OCI-LY3 (cell line): ENCODE results near the gene TYW1.
"Not testable (repeated sequence)": the region's sequence is repeated elsewhere in the genome, so short reads cannot be mapped to it uniquely, and the experiment has no call there.

Source experiments
- EZH2phosphoT487 ChIP-seq: fragments of 200-600 bp; shearing (Covaris generic); IDR thresholded peaks from 2 replicates; pipeline ENCODE4 v1.6.1; 2018; ENCODE audit warnings: antibody characterized with exemption, mixed run types, low read depth
- TF ChIP-seq, protein P1 (sequence below): fragments of 200-600, 300-600 bp; sonication (generic); IDR thresholded peaks from 2 replicates; pipeline ENCODE4 v1.5.1; 2014; ENCODE audit warnings: antibody characterized with exemption, low read length, low read depth

DNA sequence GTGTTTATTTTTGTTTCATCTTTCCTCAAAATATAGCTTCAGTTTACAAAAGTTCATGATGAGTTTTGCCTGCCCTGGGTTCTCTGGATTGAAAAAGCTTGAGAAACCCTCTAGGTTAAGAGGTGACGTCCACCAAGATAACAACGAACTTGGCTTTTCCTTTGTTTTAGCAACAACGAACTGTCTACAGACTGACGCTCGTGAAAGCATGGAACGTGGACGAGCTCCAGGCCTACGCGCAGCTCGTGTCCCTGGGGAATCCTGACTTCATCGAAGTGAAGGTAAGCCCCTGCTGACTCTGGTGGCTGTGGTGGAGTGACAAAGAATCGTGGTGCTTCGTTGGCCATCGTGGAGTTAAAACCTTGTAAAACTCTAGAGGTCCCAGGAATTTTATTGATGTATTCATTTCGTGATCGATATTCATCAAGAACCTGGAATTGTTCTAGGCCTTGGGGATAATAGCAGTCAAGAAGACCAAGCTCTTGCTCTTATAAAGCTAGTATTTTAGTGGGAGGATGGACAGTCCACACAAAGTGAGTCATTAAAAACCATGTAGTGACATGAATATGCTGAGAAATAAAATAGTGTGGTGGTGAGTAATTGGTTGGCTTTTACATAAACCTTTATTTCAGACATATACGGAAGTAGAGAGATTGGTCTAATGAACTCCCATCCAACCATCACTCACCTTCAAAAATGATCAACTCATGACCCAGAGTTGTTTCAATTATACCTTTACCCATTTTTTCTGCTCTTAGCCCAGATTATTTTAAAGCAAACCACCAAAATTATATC is 186.5 kb downstream of the TYW1 start:
- TF ChIP-seq, protein P1, sequence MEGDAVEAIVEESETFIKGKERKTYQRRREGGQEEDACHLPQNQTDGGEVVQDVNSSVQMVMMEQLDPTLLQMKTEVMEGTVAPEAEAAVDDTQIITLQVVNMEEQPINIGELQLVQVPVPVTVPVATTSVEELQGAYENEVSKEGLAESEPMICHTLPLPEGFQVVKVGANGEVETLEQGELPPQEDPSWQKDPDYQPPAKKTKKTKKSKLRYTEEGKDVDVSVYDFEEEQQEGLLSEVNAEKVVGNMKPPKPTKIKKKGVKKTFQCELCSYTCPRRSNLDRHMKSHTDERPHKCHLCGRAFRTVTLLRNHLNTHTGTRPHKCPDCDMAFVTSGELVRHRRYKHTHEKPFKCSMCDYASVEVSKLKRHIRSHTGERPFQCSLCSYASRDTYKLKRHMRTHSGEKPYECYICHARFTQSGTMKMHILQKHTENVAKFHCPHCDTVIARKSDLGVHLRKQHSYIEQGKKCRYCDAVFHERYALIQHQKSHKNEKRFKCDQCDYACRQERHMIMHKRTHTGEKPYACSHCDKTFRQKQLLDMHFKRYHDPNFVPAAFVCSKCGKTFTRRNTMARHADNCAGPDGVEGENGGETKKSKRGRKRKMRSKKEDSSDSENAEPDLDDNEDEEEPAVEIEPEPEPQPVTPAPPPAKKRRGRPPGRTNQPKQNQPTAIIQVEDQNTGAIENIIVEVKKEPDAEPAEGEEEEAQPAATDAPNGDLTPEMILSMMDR: not testable (repeated sequence)
- TF ChIP-seq EZH2phosphoT487: not testable (repeated sequence)
